ENCODE measurements around the gene CCL21. TPM values are rescaled to one million over a fixed set of nuclear protein-coding genes. Genes with fewer than 3 reads are reported as not detected.

The CCL21 gene
- total RNA-seq, 1 experiment from 2014 or later = not detected

GRCh38 chr9:34675048-34675714, 34.8 kb downstream of the CCL21 start:
- no peaks in the 10 kb centered on the region for H4K20me1 ChIP-seq (ENCODE audit: insufficient read depth, low read depth, low read length)
- H3K36me3 ChIP-seq (ENCODE audit: insufficient read depth, low read length) = no peaks in the 10 kb centered on the region
- no peak overlapping the region for H3K4me3 ChIP-seq (ENCODE audit: low read length)
- no peak overlapping the region for H3K27ac ChIP-seq (ENCODE audit: low read length)
- no peaks in the 10 kb centered on the region for H3K4me1 ChIP-seq (ENCODE audit: low read length)
- H3K27me3 ChIP-seq (ENCODE audit: low read length) = no peaks in the 10 kb centered on the region
- H3K4me2 ChIP-seq (ENCODE audit: low read depth, low read length, poor library complexity, severe bottlenecking) = no peak overlapping the region
- no peak overlapping the region for H3K9ac ChIP-seq (ENCODE audit: low read length)
- no peaks in the 10 kb centered on the region for H3K9me2 ChIP-seq (replicated peaks; ENCODE audit: insufficient read depth, low read length)
- no peaks in the 10 kb centered on the region for H3K79me2 ChIP-seq (ENCODE audit: low read length)
- H2AFZ ChIP-seq (ENCODE audit: low read length) = no peak overlapping the region
- peak; percentile 93 for DNase-seq
- no peaks in the 10 kb centered on the region for H3K9me3 ChIP-seq (ENCODE audit: low read length)

GRCh38 chr9:34674440-34674839, 35.5 kb downstream of the CCL21 start:
- H3K4me1 ChIP-seq (ENCODE audit: low read length) = no peaks in the 10 kb centered on the region
- no peaks in the 10 kb centered on the region for H3K9me2 ChIP-seq (replicated peaks; ENCODE audit: insufficient read depth, low read length)
- H3K4me3 ChIP-seq (ENCODE audit: low read length) = no peak overlapping the region
- H3K27ac ChIP-seq (ENCODE audit: low read length) = no peak overlapping the region
- no peaks in the 10 kb centered on the region for H3K36me3 ChIP-seq (ENCODE audit: insufficient read depth, low read length)
- H3K9me3 ChIP-seq (ENCODE audit: low read length) = no peaks in the 10 kb centered on the region
- H3K9ac ChIP-seq (ENCODE audit: low read length) = no peak overlapping the region
- no peak overlapping the region for H2AFZ ChIP-seq (ENCODE audit: low read length)
- no peaks in the 10 kb centered on the region for H3K27me3 ChIP-seq (ENCODE audit: low read length)
- no peaks in the 10 kb centered on the region for H3K79me2 ChIP-seq (ENCODE audit: low read length)
- DNase-seq = no peak
- no peak overlapping the region for H3K4me2 ChIP-seq (ENCODE audit: low read depth, low read length, poor library complexity, severe bottlenecking)
- no peaks in the 10 kb centered on the region for H4K20me1 ChIP-seq (ENCODE audit: insufficient read depth, low read depth, low read length)

- Histone ChIP-seq H3K4me2 (ENCODE audit: low read depth, low read length, poor library complexity, severe bottlenecking) (no peak overlapping the region), H3K27me3 (ENCODE audit: low read length) (no peaks in the 10 kb centered on the region), H4K20me1 (ENCODE audit: insufficient read depth, low read depth, low read length) (no peaks in the 10 kb centered on the region), H3K79me2 (ENCODE audit: low read length) (no peaks in the 10 kb centered on the region), H3K36me3 (ENCODE audit: insufficient read depth, low read length) (no peaks in the 10 kb centered on the region), H3K9me2 (replicated peaks; ENCODE audit: insufficient read depth, low read length) (no peaks in the 10 kb centered on the region), H3K4me1 (ENCODE audit: low read length) (peaks cover 2% of the 10 kb centered on the region), H3K9me3 (ENCODE audit: low read length) (no peaks in the 10 kb centered on the region), H3K27ac (ENCODE audit: low read length) (no peak overlapping the region), H3K9ac (ENCODE audit: low read length) (no peak overlapping the region), H2AFZ (ENCODE audit: low read length) (no peak overlapping the region), H3K4me3 (ENCODE audit: low read length) (no peak overlapping the region)
- no peak for DNase-seq
These were observed 38.6 kb downstream of the CCL21 start for GRCh38 chr9:34671307-34671706.

- H3K4me2 ChIP-seq (ENCODE audit: low read depth, low read length, poor library complexity, severe bottlenecking) = no peak overlapping the region
- DNase-seq = no peak
- H2AFZ ChIP-seq (ENCODE audit: low read length) = no peak overlapping the region
- no peaks in the 10 kb centered on the region for H3K9me2 ChIP-seq (replicated peaks; ENCODE audit: insufficient read depth, low read length)
- H3K4me3 ChIP-seq (ENCODE audit: low read length) = no peak overlapping the region
- H3K9ac ChIP-seq (ENCODE audit: low read length) = no peak overlapping the region
- no peaks in the 10 kb centered on the region for H3K9me3 ChIP-seq (ENCODE audit: low read length)
- H3K27ac ChIP-seq (ENCODE audit: low read length) = no peak overlapping the region
- no peaks in the 10 kb centered on the region for H3K27me3 ChIP-seq (ENCODE audit: low read length)
- H4K20me1 ChIP-seq (ENCODE audit: insufficient read depth, low read depth, low read length) = no peaks in the 10 kb centered on the region
- H3K4me1 ChIP-seq (ENCODE audit: low read length) = peaks cover 10% of the 10 kb centered on the region
- no peaks in the 10 kb centered on the region for H3K36me3 ChIP-seq (ENCODE audit: insufficient read depth, low read length)
- no peaks in the 10 kb centered on the region for H3K79me2 ChIP-seq (ENCODE audit: low read length)
These were observed 40.0 kb downstream of the CCL21 start for GRCh38 chr9:34669809-34670562.

GRCh38 chr9:34665381-34666250, 44.3 kb downstream of the CCL21 start:
- H3K79me2 ChIP-seq (ENCODE audit: low read length) = no peaks in the 10 kb centered on the region
- no peaks in the 10 kb centered on the region for H3K36me3 ChIP-seq (ENCODE audit: insufficient read depth, low read length)
- H3K9me2 ChIP-seq (replicated peaks; ENCODE audit: insufficient read depth, low read length) = no peaks in the 10 kb centered on the region
- H3K4me3 ChIP-seq (ENCODE audit: low read length) = peak overlapping the region; percentile 92
- no peaks in the 10 kb centered on the region for H3K9me3 ChIP-seq (ENCODE audit: low read length)
- DNase-seq = peak; percentile 98
- H3K27ac ChIP-seq (ENCODE audit: low read length) = peak overlapping the region; percentile 80
- no peaks in the 10 kb centered on the region for H4K20me1 ChIP-seq (ENCODE audit: insufficient read depth, low read depth, low read length)
- peaks cover 17% of the 10 kb centered on the region for H3K4me1 ChIP-seq (ENCODE audit: low read length)
- no peaks in the 10 kb centered on the region for H3K27me3 ChIP-seq (ENCODE audit: low read length)
- H3K9ac ChIP-seq (ENCODE audit: low read length) = peak overlapping the region; percentile 98
- H2AFZ ChIP-seq (ENCODE audit: low read length) = peak overlapping the region; percentile 100
- H3K4me2 ChIP-seq (ENCODE audit: low read depth, low read length, poor library complexity, severe bottlenecking) = peak overlapping the region; percentile 99

- no peak overlapping the region for H3K27ac ChIP-seq (ENCODE audit: low read length)
- H3K9me3 ChIP-seq (ENCODE audit: low read length) = no peaks in the 10 kb centered on the region
- peaks cover 17% of the 10 kb centered on the region for H3K4me1 ChIP-seq (ENCODE audit: low read length)
- peak overlapping the region; percentile 92 for H3K4me3 ChIP-seq (ENCODE audit: low read length)
- H3K4me2 ChIP-seq (ENCODE audit: low read depth, low read length, poor library complexity, severe bottlenecking) = peak overlapping the region; percentile 99
- H3K9me2 ChIP-seq (replicated peaks; ENCODE audit: insufficient read depth, low read length) = no peaks in the 10 kb centered on the region
- H3K79me2 ChIP-seq (ENCODE audit: low read length) = no peaks in the 10 kb centered on the region
- H2AFZ ChIP-seq (ENCODE audit: low read length) = peak overlapping the region; percentile 84
- H3K27me3 ChIP-seq (ENCODE audit: low read length) = no peaks in the 10 kb centered on the region
- H4K20me1 ChIP-seq (ENCODE audit: insufficient read depth, low read depth, low read length) = no peaks in the 10 kb centered on the region
- H3K9ac ChIP-seq (ENCODE audit: low read length) = peak overlapping the region; percentile 73
- DNase-seq = no peak
- H3K36me3 ChIP-seq (ENCODE audit: insufficient read depth, low read length) = no peaks in the 10 kb centered on the region
These were observed 44.9 kb downstream of the CCL21 start for GRCh38 chr9:34665067-34665380.

- Histone ChIP-seq H3K27me3 (ENCODE audit: low read length) (no peaks in the 10 kb centered on the region), H3K79me2 (ENCODE audit: low read length) (no peaks in the 10 kb centered on the region), H3K9me2 (replicated peaks; ENCODE audit: insufficient read depth, low read length) (no peaks in the 10 kb centered on the region), H2AFZ (ENCODE audit: low read length) (peak overlapping the region; percentile 84), H4K20me1 (ENCODE audit: insufficient read depth, low read depth, low read length) (no peaks in the 10 kb centered on the region), H3K27ac (ENCODE audit: low read length) (peak overlapping the region; percentile 41; the same call in 1 of the 2 replicates), H3K4me3 (ENCODE audit: low read length) (peak overlapping the region; percentile 92), H3K36me3 (ENCODE audit: insufficient read depth, low read length) (no peaks in the 10 kb centered on the region), H3K4me1 (ENCODE audit: low read length) (peaks cover 17% of the 10 kb centered on the region), H3K4me2 (ENCODE audit: low read depth, low read length, poor library complexity, severe bottlenecking) (peak overlapping the region; percentile 99), H3K9ac (ENCODE audit: low read length) (peak overlapping the region; percentile 73), H3K9me3 (ENCODE audit: low read length) (no peaks in the 10 kb centered on the region)
- peak; percentile 91 for DNase-seq
These were observed 45.5 kb downstream of the CCL21 start for GRCh38 chr9:34664281-34665066.

Measured in Karpas-422 (cell line).